Measurements from ENCODE around the gene CPLANE2. TPM values are rescaled to one million over a fixed set of nuclear protein-coding genes. Genes with fewer than 3 reads are reported as not detected.
A peak's percentile ranks its signal among the peaks of the same experiment; 100 is the strongest.

Gene CPLANE2
- total RNA-seq, 1 experiment from 2014 or later = 4.2 TPM

- intact Hi-C loops (cut with micrococcal nuclease; ENCODE audit: unreplicated experiment) = loop anchor here (5.0 kb wide), 1 partner anchor 34 kb away; no protein-coding TSS in a partner anchor
- no TSS peak for BruUV-seq (replicated peaks)
- TF ChIP-seq CTCF (IDR thresholded peaks at IDR 0.05; ENCODE audit: unreplicated experiment) = no peak
- H3K36me3 Mint-ChIP-seq (ENCODE audit: insufficient read depth, unreplicated experiment) = peaks cover 13% of the 10 kb centered on the region
- H3K27me3 Mint-ChIP-seq (ENCODE audit: unreplicated experiment) = no peaks in the 10 kb centered on the region
- H3K4me3 Mint-ChIP-seq (ENCODE audit: low read depth, unreplicated experiment) = no peak overlapping the region
- CTCF ChIA-PET = no interaction called here
- H3K9me3 Mint-ChIP-seq (ENCODE audit: low read depth, unreplicated experiment) = no peaks in the 10 kb centered on the region
- H3K4me1 Mint-ChIP-seq (ENCODE audit: low read depth, unreplicated experiment) = no peaks in the 10 kb centered on the region
- no peak overlapping the region for H3K27ac Mint-ChIP-seq (ENCODE audit: unreplicated experiment)
- DNase-seq = no peak
Observed at GRCh38 chr1:16241221-16241708, 4.3 kb upstream of the CPLANE2 start.

DNA sequence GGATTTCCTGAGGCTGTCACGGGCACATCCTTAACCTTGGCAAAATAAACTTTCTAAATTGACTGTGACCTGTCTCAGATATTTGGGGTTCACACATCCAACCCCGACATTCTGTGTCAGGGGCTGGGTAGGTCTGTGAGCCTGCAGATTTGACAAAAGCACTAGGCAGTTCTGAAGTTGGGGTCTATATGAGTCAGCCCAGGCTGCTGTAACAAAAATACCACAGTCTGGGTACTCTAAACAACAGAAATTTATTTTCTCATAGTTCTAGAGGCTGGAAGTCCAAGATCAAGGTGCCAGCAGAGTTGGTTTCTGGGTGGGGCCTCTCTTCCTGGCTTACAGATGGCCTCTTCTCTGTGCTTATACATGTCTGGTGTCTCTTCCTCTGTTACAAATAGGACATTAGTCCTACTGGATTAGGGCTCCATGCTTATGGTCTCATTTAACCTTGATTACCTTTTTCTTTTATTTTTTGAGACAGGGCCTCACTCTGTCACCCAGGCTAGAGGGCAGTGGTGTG is 3.0 kb upstream of the CPLANE2 start:
- H3K4me3 Mint-ChIP-seq (ENCODE audit: low read depth, unreplicated experiment) = no peak overlapping the region
- no TSS peak for BruUV-seq (replicated peaks)
- H3K4me1 Mint-ChIP-seq (ENCODE audit: low read depth, unreplicated experiment) = no peaks in the 10 kb centered on the region
- TF ChIP-seq CTCF (IDR thresholded peaks at IDR 0.05; ENCODE audit: unreplicated experiment) = no peak
- intact Hi-C loops (cut with micrococcal nuclease; ENCODE audit: unreplicated experiment) = loop anchor here (5.0 kb wide), 2 partner anchors 33 to 122 kb away; no protein-coding TSS in a partner anchor
- H3K36me3 Mint-ChIP-seq (ENCODE audit: insufficient read depth, unreplicated experiment) = peaks cover 17% of the 10 kb centered on the region
- CTCF ChIA-PET = no interaction called here
- no peak for DNase-seq
- H3K27me3 Mint-ChIP-seq (ENCODE audit: unreplicated experiment) = no peaks in the 10 kb centered on the region
- no peak overlapping the region for H3K27ac Mint-ChIP-seq (ENCODE audit: unreplicated experiment)
- no peaks in the 10 kb centered on the region for H3K9me3 Mint-ChIP-seq (ENCODE audit: low read depth, unreplicated experiment)

DNA sequence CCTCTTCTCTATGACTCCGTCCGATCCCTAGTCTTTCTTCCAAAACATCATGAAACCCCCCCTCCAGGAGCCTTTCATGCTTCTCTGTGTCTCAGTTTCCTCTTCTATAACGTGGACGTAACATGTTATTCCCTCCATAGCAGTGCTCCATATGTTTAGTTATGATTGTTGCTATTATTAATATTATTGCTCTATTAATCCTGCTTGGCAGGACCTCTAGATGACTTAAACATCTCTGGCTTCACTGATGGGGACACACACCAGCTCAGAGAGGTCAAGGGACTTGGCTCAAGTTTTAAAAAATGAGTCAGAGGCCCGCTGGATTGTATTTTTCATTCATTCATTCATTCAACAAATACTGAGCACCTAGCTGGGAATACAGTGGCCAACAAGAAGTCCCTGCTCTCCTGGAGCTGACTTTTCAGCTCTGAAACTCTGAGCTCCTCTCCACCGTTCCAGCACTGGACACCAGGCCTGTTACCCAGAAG is 404 bp upstream of the CPLANE2 start:
- BruUV-seq (replicated peaks) = no TSS peak
- CTCF ChIA-PET = interaction anchor here (1.3 kb wide), 1 partner anchor 126 kb away, joined by 3 read pairs; no protein-coding TSS in a partner anchor
- Mint-ChIP-seq H3K36me3 (ENCODE audit: insufficient read depth, unreplicated experiment) (peaks cover 17% of the 10 kb centered on the region), H3K27me3 (ENCODE audit: unreplicated experiment) (no peaks in the 10 kb centered on the region), H3K4me3 (ENCODE audit: low read depth, unreplicated experiment) (peak overlapping the region; percentile 78), H3K9me3 (ENCODE audit: low read depth, unreplicated experiment) (no peaks in the 10 kb centered on the region), H3K27ac (ENCODE audit: unreplicated experiment) (peak overlapping the region; percentile 87), H3K4me1 (ENCODE audit: low read depth, unreplicated experiment) (no peaks in the 10 kb centered on the region)
- intact Hi-C loops (cut with micrococcal nuclease; ENCODE audit: unreplicated experiment) = loop anchor here (5.0 kb wide), 1 partner anchor 125 kb away; no protein-coding TSS in a partner anchor
- DNase-seq = no peak
- TF ChIP-seq CTCF (IDR thresholded peaks at IDR 0.05; ENCODE audit: unreplicated experiment) = no peak

DNA sequence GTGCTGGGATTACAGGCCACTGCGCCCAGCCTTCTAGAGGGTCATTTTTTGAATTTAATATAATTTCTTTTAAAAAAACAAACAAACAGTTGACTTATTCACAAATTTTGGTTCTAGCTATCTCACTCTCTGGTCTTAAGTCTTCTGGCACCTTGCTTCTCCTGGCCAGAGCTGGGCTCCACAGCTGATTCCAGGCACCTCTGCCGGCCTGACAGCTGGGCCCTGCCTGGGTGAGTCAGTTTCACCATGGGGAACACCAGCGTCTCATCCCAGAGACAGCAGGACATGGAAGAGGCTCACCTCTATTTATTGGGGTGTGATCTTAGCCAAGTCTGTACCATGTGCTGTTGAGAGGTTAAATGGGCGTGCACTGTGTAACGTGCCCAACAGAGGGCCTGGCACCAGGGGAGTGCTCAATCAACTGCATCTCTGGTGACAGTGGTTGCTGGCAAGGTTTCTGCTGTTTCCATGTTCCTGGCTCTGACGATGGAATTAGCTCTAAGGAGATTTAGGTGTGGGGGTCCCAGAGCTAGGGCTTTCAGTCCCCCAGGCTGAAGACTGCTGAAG is 956 bp downstream of the CPLANE2 start:
- H3K9me3 Mint-ChIP-seq (ENCODE audit: low read depth, unreplicated experiment) = no peaks in the 10 kb centered on the region
- H3K27ac Mint-ChIP-seq (ENCODE audit: unreplicated experiment) = peak overlapping the region; percentile 87
- DNase-seq = peak; percentile 61
- no TSS peak for BruUV-seq (replicated peaks)
- CTCF ChIA-PET = no interaction called here
- no peaks in the 10 kb centered on the region for H3K27me3 Mint-ChIP-seq (ENCODE audit: unreplicated experiment)
- TF ChIP-seq CTCF (IDR thresholded peaks at IDR 0.05; ENCODE audit: unreplicated experiment) = peak; percentile 35
- intact Hi-C loops (cut with micrococcal nuclease; ENCODE audit: unreplicated experiment) = loop anchor here (5.0 kb wide), 1 partner anchor 126 kb away; no protein-coding TSS in a partner anchor
- peak overlapping the region; percentile 78 for H3K4me3 Mint-ChIP-seq (ENCODE audit: low read depth, unreplicated experiment)
- H3K4me1 Mint-ChIP-seq (ENCODE audit: low read depth, unreplicated experiment) = no peaks in the 10 kb centered on the region
- peaks cover 17% of the 10 kb centered on the region for H3K36me3 Mint-ChIP-seq (ENCODE audit: insufficient read depth, unreplicated experiment)

Data from Calu3 (cell line).